ENCODE data around the gene CREB3L2. TPM values are rescaled to one million over a fixed set of nuclear protein-coding genes. Genes with fewer than 3 reads are reported as not detected.
"Not testable (repeated sequence)": the region's sequence is repeated elsewhere in the genome, so short reads cannot be mapped to it uniquely, and the experiment has no call there.

CREB3L2 gene
- total and polyA plus RNA-seq, 5 donors: 10.7 to 75.1 (median 37.8) TPM

GRCh38 chr7:137916980-137917645 lies 84.8 kb downstream of the CREB3L2 start:
- no peaks in the 10 kb centered on the region for H3K27me3 ChIP-seq (ENCODE audit: control insufficient read depth, insufficient read depth)
- 63% methylated on average over 9 of the region's 9 CpGs for WGBS

GRCh38 chr7:137916564-137916963 lies 85.3 kb downstream of the CREB3L2 start:
- Histone ChIP-seq H3K4me3 (ENCODE audit: low read length) (no peak overlapping the region), H3K27ac (ENCODE audit: low read length) (no peak overlapping the region), H3K9me3 (ENCODE audit: control insufficient read depth, low read length) (no peaks in the 10 kb centered on the region), H3K27me3 (ENCODE audit: control insufficient read depth, insufficient read depth) (no peaks in the 10 kb centered on the region), H3K4me1 (ENCODE audit: control insufficient read depth, insufficient read depth, low read length) (peaks cover 7% of the 10 kb centered on the region)
- ATAC-seq (no peak), DNase-seq (no peak)
- WGBS: 95% methylated on average over 8 of the region's 8 CpGs
- intact Hi-C loops (cut with DNase I): no loop called here

More at GRCh38 chr7:137916980-137917645, 84.8 kb downstream of the CREB3L2 start:
- peaks cover 7% of the 10 kb centered on the region for H3K4me1 ChIP-seq (ENCODE audit: control insufficient read depth, insufficient read depth, low read length)
- DNase-seq (no peak), ATAC-seq (peak in 1 of 2 donors; percentile 41)
- no peak overlapping the region for H3K4me3 ChIP-seq (ENCODE audit: low read length)
- no peaks in the 10 kb centered on the region for H3K9me3 ChIP-seq (ENCODE audit: control insufficient read depth, low read length)
- intact Hi-C loops (cut with DNase I): no loop called here
- no peak overlapping the region for H3K27ac ChIP-seq (ENCODE audit: low read length)

- no peaks in the 10 kb centered on the region for H3K27me3 ChIP-seq (ENCODE audit: control insufficient read depth, insufficient read depth)
- intact Hi-C loops (cut with DNase I): no loop called here
- no peak overlapping the region for H3K27ac ChIP-seq (ENCODE audit: low read length)
- H3K4me1 ChIP-seq (ENCODE audit: control insufficient read depth, insufficient read depth, low read length): peaks cover 3% of the 10 kb centered on the region
- no peaks in the 10 kb centered on the region for H3K9me3 ChIP-seq (ENCODE audit: control insufficient read depth, low read length)
- 83% methylated on average over 3 of the region's 3 CpGs for WGBS
- H3K4me3 ChIP-seq (ENCODE audit: low read length): no peak overlapping the region
- ATAC-seq (no peak), DNase-seq (no peak)
These were observed 86.6 kb downstream of the CREB3L2 start for GRCh38 chr7:137915266-137915665.

- H3K9me3 ChIP-seq (ENCODE audit: control insufficient read depth, low read length): no peaks in the 10 kb centered on the region
- no peaks in the 10 kb centered on the region for H3K27me3 ChIP-seq (ENCODE audit: control insufficient read depth, insufficient read depth)
- H3K27ac ChIP-seq (ENCODE audit: low read length): no peak overlapping the region
- DNase-seq (no peak), ATAC-seq (no peak)
- no peak overlapping the region for H3K4me3 ChIP-seq (ENCODE audit: low read length)
- WGBS: 87% methylated on average over 4 of the region's 4 CpGs
- intact Hi-C loops (cut with DNase I): no loop called here
- no peaks in the 10 kb centered on the region for H3K4me1 ChIP-seq (ENCODE audit: control insufficient read depth, insufficient read depth, low read length)
These were observed 87.9 kb downstream of the CREB3L2 start for GRCh38 chr7:137913985-137914384.

GRCh38 chr7:137909042-137909441 lies 92.8 kb downstream of the CREB3L2 start:
- Histone ChIP-seq H3K27me3 (ENCODE audit: control insufficient read depth, insufficient read depth) (no peaks in the 10 kb centered on the region), H3K27ac (ENCODE audit: low read length) (no peak overlapping the region), H3K4me1 (ENCODE audit: control insufficient read depth, insufficient read depth, low read length) (no peaks in the 10 kb centered on the region), H3K9me3 (ENCODE audit: control insufficient read depth, low read length) (no peaks in the 10 kb centered on the region), H3K4me3 (ENCODE audit: low read length) (no peak overlapping the region)
- DNase-seq (peak; percentile 70 to 86 (median 71)), ATAC-seq (peak; percentile 34 to 49)
- intact Hi-C loops (cut with DNase I): no loop called here
- WGBS: 66% methylated on average over 11 of the region's 11 CpGs

- DNase-seq (no peak), ATAC-seq (no peak)
- H3K4me1 ChIP-seq (ENCODE audit: control insufficient read depth, insufficient read depth, low read length): no peaks in the 10 kb centered on the region
- no peaks in the 10 kb centered on the region for H3K9me3 ChIP-seq (ENCODE audit: control insufficient read depth, low read length)
- intact Hi-C loops (cut with DNase I): no loop called here
- no peak overlapping the region for H3K27ac ChIP-seq (ENCODE audit: low read length)
- 91% methylated on average over 9 of the region's 9 CpGs for WGBS
- H3K4me3 ChIP-seq (ENCODE audit: low read length): no peak overlapping the region
- no peaks in the 10 kb centered on the region for H3K27me3 ChIP-seq (ENCODE audit: control insufficient read depth, insufficient read depth)
These were observed 93.8 kb downstream of the CREB3L2 start for GRCh38 chr7:137908106-137908505.

- intact Hi-C loops (cut with DNase I); H3K4me3 ChIP-seq (ENCODE audit: low read length); DNase-seq; H3K9me3 ChIP-seq (ENCODE audit: control insufficient read depth, low read length); ATAC-seq; H3K4me1 ChIP-seq (ENCODE audit: control insufficient read depth, insufficient read depth, low read length); H3K27me3 ChIP-seq (ENCODE audit: control insufficient read depth, insufficient read depth); H3K27ac ChIP-seq (ENCODE audit: low read length): not testable (repeated sequence)
- 93% methylated on average over 4 of the region's 4 CpGs for WGBS
These were observed 95.2 kb downstream of the CREB3L2 start for GRCh38 chr7:137906636-137907035.

- no peak for DNase-seq
- H3K9me3 ChIP-seq (ENCODE audit: control insufficient read depth, low read length): no peaks in the 10 kb centered on the region
- no peaks in the 10 kb centered on the region for H3K4me1 ChIP-seq (ENCODE audit: control insufficient read depth, insufficient read depth, low read length)
- H3K27ac ChIP-seq (ENCODE audit: low read length): no peak overlapping the region
- intact Hi-C loops (cut with DNase I): loop anchor here in 1 of 4 donors (2.0 to 5.0 kb wide), 2 partner anchors 104 to 248 kb away; no protein-coding TSS in a partner anchor
- H3K27me3 ChIP-seq (ENCODE audit: control insufficient read depth, insufficient read depth): no peaks in the 10 kb centered on the region
- ATAC-seq: no peak
- no peak overlapping the region for H3K4me3 ChIP-seq (ENCODE audit: low read length)
- WGBS: 50% methylated on average over 1 of the region's 1 CpG
These were observed 97.1 kb downstream of the CREB3L2 start for GRCh38 chr7:137904833-137905232.

- intact Hi-C loops (cut with DNase I): loop anchor here (1.0 to 5.0 kb wide), 3 partner anchors 105 to 246 kb away; no protein-coding TSS in a partner anchor
- Histone ChIP-seq H3K9me3 (ENCODE audit: control insufficient read depth, low read length) (no peaks in the 10 kb centered on the region), H3K27me3 (ENCODE audit: control insufficient read depth, insufficient read depth) (no peaks in the 10 kb centered on the region), H3K4me3 (ENCODE audit: low read length) (no peak overlapping the region), H3K4me1 (ENCODE audit: control insufficient read depth, insufficient read depth, low read length) (peaks cover 3% of the 10 kb centered on the region), H3K27ac (ENCODE audit: low read length) (no peak overlapping the region)
- DNase-seq (peak in 2 of 3 donors; percentile 38 to 54), ATAC-seq (peak; percentile 15 to 50)
- 25% methylated on average over 9 of the region's 9 CpGs for WGBS
These were observed 98.3 kb downstream of the CREB3L2 start for GRCh38 chr7:137903382-137904169.

GRCh38 chr7:137900137-137900536 lies 101.7 kb downstream of the CREB3L2 start:
- Histone ChIP-seq H3K4me3 (ENCODE audit: low read length) (no peak overlapping the region), H3K27ac (ENCODE audit: low read length) (peak overlapping the region; percentile 77)

More at GRCh38 chr7:137900137-137900536, 101.7 kb downstream of the CREB3L2 start:
- no peaks in the 10 kb centered on the region for H3K27me3 ChIP-seq (ENCODE audit: control insufficient read depth, insufficient read depth)
- intact Hi-C loops (cut with DNase I): loop anchor here in 1 of 4 donors (5.0 kb wide), 1 partner anchor 243 kb away; no protein-coding TSS in a partner anchor
- DNase-seq (no peak), ATAC-seq (peak; percentile 5 to 37)
- peaks cover 3% of the 10 kb centered on the region for H3K4me1 ChIP-seq (ENCODE audit: control insufficient read depth, insufficient read depth, low read length)
- 65% methylated on average over 4 of the region's 4 CpGs for WGBS
- no peaks in the 10 kb centered on the region for H3K9me3 ChIP-seq (ENCODE audit: control insufficient read depth, low read length)
